Esophagus muscularis mucosa (tissue), 4 donors: ENCODE measurements around the gene CFAP410. TPM values are rescaled to one million over a fixed set of nuclear protein-coding genes. Genes with fewer than 3 reads are reported as not detected.
"Not testable (repeated sequence)": the region's sequence is repeated elsewhere in the genome, so short reads cannot be mapped to it uniquely, and the experiment has no call there.

ENCODE experiments used
- DNase-seq: peaks from one replicate; pipeline ENCODE4 v3.0.0-alpha.2; 2017; ENCODE audit errors: extremely low spot score
- H3K27ac ChIP-seq, 4 donors: fragments of 200-600 bp; sonication (generic); replicated peaks in 1 of 4; 1 replicate in 3 of 4; 2 replicates in 1 of 4; pipeline ENCODE4 v1.5.1; 2016 to 2019; ENCODE audit warnings: mild to moderate bottlenecking in 1 of 4
- H3K27me3 ChIP-seq, 4 donors: fragments of 200-600 bp; sonication (generic); one replicate each; pipeline versions ENCODE4 v1.5.1 to v1.6.0; 2016 to 2019
- H3K36me3 ChIP-seq, 4 donors: fragments of 200-600 bp; sonication (generic); one replicate each; pipeline ENCODE4 v1.5.1; 2016 to 2019
- H3K4me1 ChIP-seq, 4 donors: fragments of 200-600 bp; sonication (generic); one replicate each; pipeline ENCODE4 v1.5.1; 2016 to 2019
- H3K4me3 ChIP-seq, 4 donors: fragments of 200-600 bp; sonication (generic); 1 replicate in 2 of 4; 2 replicates in 2 of 4; pipeline ENCODE4 v1.5.1; 2016 to 2019; ENCODE audit warnings: mild to moderate bottlenecking in 4 of 4, moderate library complexity in 1 of 4
- H3K9me3 ChIP-seq, 4 donors: fragments of 200-600 bp; sonication (generic); 1 replicate in 3 of 4; 2 replicates in 1 of 4; pipeline ENCODE4 v1.5.1; 2016 to 2019
- EP300 ChIP-seq: sonication (generic); formaldehyde crosslinking; IDR thresholded peaks from one replicate; pipeline ENCODE4 v1.6.1; 2017; ENCODE audit warnings: antibody characterized with exemption
- POLR2A ChIP-seq: fragments of 450-650 bp; IDR thresholded peaks from one replicate; pipeline ENCODE4 v1.6.1; 2017; ENCODE audit warnings: antibody characterized with exemption, moderate library complexity, mild to moderate bottlenecking, low read depth
- POLR2AphosphoS5 ChIP-seq, 2 donors: sonication (generic); formaldehyde crosslinking; IDR thresholded peaks; one replicate each; pipeline ENCODE4 v1.6.1; 2017; ENCODE audit warnings: antibody characterized with exemption in 2 of 2
- WGBS: methylation state at CpG from one replicate; pipeline ENCODE4 v1.1.5; 2018; 5-methylcytosine and 5-hydroxymethylcytosine counted together
- intact Hi-C: fragments of 100-400 bp; cut with DNase I; formaldehyde crosslinking; loops from one replicate; pipeline ENCODE4 v1.15.1; 2023
- total RNA-seq, 4 donors: library from RNA; depleted of rRNA; stranded (reverse); fragments of >200 nt; gene quantifications; one replicate each; pipeline versions ENCODE4 v1.1.0 to v1.2.1, GENCODE V29; 2016
- TF ChIP-seq, protein P1 (sequence below), 3 experiments: fragments of 200-600 bp in 2 of 3; fragments of 450-650 bp in 1 of 3; sonication (generic) in 2 of 3; IDR thresholded peaks; one replicate each; pipeline ENCODE4 v1.5.1; 2017 to 2019; ENCODE audit warnings: antibody characterized with exemption in 3 of 3, mild to moderate bottlenecking in 2 of 3, moderate library complexity in 1 of 3

Gene CFAP410
- total RNA-seq, 4 donors from 2014 or later: 26.6 to 43.5 (median 32.3) TPM

- peaks cover 0 to 12% (median 8%) of the 10 kb centered on the region in 4 donors for H3K4me1 ChIP-seq
- no peaks in the 10 kb centered on the region for H3K36me3 ChIP-seq
- TF ChIP-seq POLR2A: no peak
- TF ChIP-seq EP300: no peak
- TF ChIP-seq, protein P1, sequence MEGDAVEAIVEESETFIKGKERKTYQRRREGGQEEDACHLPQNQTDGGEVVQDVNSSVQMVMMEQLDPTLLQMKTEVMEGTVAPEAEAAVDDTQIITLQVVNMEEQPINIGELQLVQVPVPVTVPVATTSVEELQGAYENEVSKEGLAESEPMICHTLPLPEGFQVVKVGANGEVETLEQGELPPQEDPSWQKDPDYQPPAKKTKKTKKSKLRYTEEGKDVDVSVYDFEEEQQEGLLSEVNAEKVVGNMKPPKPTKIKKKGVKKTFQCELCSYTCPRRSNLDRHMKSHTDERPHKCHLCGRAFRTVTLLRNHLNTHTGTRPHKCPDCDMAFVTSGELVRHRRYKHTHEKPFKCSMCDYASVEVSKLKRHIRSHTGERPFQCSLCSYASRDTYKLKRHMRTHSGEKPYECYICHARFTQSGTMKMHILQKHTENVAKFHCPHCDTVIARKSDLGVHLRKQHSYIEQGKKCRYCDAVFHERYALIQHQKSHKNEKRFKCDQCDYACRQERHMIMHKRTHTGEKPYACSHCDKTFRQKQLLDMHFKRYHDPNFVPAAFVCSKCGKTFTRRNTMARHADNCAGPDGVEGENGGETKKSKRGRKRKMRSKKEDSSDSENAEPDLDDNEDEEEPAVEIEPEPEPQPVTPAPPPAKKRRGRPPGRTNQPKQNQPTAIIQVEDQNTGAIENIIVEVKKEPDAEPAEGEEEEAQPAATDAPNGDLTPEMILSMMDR (IDR thresholded peaks at IDR 0.05): no peak
- no peak for TF ChIP-seq POLR2AphosphoS5 (IDR thresholded peaks at IDR 0.05)
- no peaks in the 10 kb centered on the region for H3K9me3 ChIP-seq
- no peak for DNase-seq
- intact Hi-C loops: no loop called here
- H3K27ac ChIP-seq: no peak overlapping the region
- H3K27me3 ChIP-seq: peaks cover 0 to 51% (median 9%) of the 10 kb centered on the region in 4 donors
- no peak overlapping the region for H3K4me3 ChIP-seq
- WGBS: 84% methylated on average over 10 of the region's 11 CpGs
Observed at GRCh38 chr21:44283948-44284347, 55.2 kb downstream of the CFAP410 start.

GRCh38 chr21:44283211-44283785, 55.9 kb downstream of the CFAP410 start:
- H3K9me3 ChIP-seq, DNase-seq, H3K36me3 ChIP-seq, H3K4me3 ChIP-seq, H3K27ac ChIP-seq, intact Hi-C loops: not testable (repeated sequence)
- Histone ChIP-seq H3K4me1 (peaks cover 0 to 12% (median 8%) of the 10 kb centered on the region in 4 donors), H3K27me3 (peaks cover 0 to 47% (median 9%) of the 10 kb centered on the region in 4 donors)
- WGBS: 53% methylated on average over 11 of the region's 11 CpGs

DNA sequence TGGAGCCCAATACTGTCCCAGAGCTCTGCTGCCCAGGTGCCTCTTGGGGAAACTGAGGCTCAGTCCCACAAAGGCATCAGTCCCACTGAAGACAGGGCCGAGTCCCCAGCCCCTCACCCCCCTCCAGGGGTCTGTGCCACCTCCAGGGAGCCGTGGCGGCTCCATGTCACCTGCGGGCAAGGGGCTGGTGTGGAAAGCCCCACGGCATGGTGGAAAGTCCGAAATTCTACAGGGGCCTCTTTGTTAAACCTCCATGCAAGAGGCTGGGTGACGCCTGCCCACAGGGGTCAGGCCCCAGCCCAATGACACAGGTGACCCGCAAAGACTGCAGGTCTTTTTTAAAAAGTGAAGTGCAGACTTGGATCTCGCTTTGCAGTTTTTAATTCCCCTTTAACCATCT, 56.8 kb downstream of the CFAP410 start:
- intact Hi-C loops: no loop called here
- 89% methylated on average over 9 of the region's 9 CpGs for WGBS
- Histone ChIP-seq H3K36me3 (no peaks in the 10 kb centered on the region), H3K4me1 (peaks cover 0 to 12% (median 8%) of the 10 kb centered on the region in 4 donors), H3K27ac (no peak overlapping the region), H3K27me3 (peaks cover 0 to 38% (median 8%) of the 10 kb centered on the region in 4 donors), H3K9me3 (no peaks in the 10 kb centered on the region), H3K4me3 (no peak overlapping the region)
- TF ChIP-seq, protein P1 (IDR thresholded peaks at IDR 0.05): no peak
- TF ChIP-seq POLR2A (no peak), EP300 (no peak), POLR2AphosphoS5 (IDR thresholded peaks at IDR 0.05) (no peak)
- no peak for DNase-seq

DNA sequence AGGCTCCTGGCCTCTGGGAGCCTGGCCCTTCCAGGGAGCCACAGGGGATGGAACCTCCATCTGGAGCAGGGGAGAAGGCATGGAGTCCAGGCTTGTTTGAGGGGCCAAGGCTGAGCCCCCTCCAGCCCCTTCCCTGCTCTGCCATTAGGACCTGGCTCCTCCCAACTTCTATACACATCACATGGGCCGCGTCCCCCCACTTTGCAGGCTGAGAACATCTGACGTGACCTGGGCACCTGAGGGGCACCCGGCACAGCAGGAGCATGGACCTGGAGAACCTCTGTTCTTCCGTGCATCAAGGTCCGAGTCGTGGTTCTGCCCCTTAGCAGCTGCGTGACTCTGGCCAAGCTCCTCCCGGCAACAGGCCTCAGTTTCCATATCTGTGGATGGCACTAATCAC, 57.4 kb downstream of the CFAP410 start:
- H3K9me3 ChIP-seq: no peaks in the 10 kb centered on the region
- intact Hi-C loops: no loop called here
- TF ChIP-seq EP300 (no peak), POLR2AphosphoS5 (IDR thresholded peaks at IDR 0.05) (no peak), POLR2A (no peak)
- TF ChIP-seq, protein P1 (IDR thresholded peaks at IDR 0.05): no peak
- H3K27me3 ChIP-seq: peaks cover 0 to 32% (median 5%) of the 10 kb centered on the region in 4 donors
- H3K4me1 ChIP-seq: peaks cover 0 to 12% (median 8%) of the 10 kb centered on the region in 4 donors
- WGBS: 95% methylated on average over 7 of the region's 9 CpGs
- H3K27ac ChIP-seq: no peak overlapping the region
- no peak overlapping the region for H3K4me3 ChIP-seq
- H3K36me3 ChIP-seq: no peaks in the 10 kb centered on the region
- no peak for DNase-seq

DNA sequence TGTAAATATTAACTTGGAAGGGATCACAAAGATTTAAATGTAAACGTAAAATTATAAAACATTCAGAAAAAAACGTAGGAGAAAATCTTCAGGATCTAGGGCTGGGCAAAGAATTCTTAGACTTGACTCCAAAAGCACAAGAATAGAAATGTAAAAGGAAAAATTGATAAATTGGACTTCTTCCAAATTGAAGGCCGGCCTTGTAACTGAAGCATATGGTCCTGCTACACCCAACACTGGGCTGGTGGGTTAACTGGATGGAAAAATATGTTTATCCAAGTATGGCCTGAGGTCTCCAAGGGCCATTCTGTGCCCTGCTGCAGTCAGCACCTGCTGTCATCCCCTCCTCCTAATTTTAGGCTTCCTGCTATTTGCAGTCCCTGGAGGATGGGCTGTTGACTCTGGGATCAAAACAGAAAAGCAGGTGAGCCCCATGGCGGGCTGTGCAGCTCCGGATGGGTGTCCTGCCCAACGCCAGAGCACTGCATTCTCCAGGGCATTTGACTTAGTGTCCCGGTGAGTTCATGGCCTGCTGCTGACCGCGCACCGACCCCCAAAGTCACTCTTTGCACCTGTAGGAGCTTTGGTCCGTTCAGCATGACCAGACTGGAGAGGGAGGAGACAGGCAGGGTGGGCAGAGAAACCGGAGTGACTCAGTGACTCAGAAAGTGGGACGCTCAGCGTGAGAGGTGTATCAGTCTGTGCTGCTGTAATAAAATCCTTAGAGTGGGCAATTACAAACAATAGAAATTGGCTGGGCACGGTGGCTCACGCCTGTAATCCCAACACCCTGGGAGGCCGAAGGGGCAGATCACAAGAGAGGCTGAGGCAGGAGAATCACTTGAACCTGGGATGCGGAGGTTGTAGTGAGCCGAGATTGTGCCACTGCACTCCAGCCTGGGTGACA, 59.6 kb downstream of the CFAP410 start:
- WGBS: 84% methylated on average over 18 of the region's 19 CpGs
- peaks cover 0 to 12% (median 0%) of the 10 kb centered on the region in 4 donors for H3K27me3 ChIP-seq
- H3K9me3 ChIP-seq: no peaks in the 10 kb centered on the region
- no peak overlapping the region for H3K4me3 ChIP-seq
- intact Hi-C loops: no loop called here
- H3K27ac ChIP-seq: no peak overlapping the region
- no peak for DNase-seq
- H3K4me1 ChIP-seq: no peaks in the 10 kb centered on the region
- no peak for TF ChIP-seq EP300
- no peak for TF ChIP-seq POLR2A
- TF ChIP-seq, protein P1 (IDR thresholded peaks at IDR 0.05): no peak
- TF ChIP-seq POLR2AphosphoS5 (IDR thresholded peaks at IDR 0.05): no peak
- H3K36me3 ChIP-seq: no peaks in the 10 kb centered on the region
